Mucosa of descending colon (tissue), 3 donors: ENCODE data around the gene RAD51B. TPM values are rescaled to one million over a fixed set of nuclear protein-coding genes. Genes with fewer than 3 reads are reported as not detected.
"Not testable (repeated sequence)": the region's sequence is repeated elsewhere in the genome, so short reads cannot be mapped to it uniquely, and the experiment has no call there.

Source experiments
- ATAC-seq: fragments of 200-7000 bp; cut with Tn5 transposase; one replicate; pipeline ENCODE4 v1.9.1; 2020; ENCODE audit warnings: mild to moderate bottlenecking, moderate library complexity
- DNase-seq, 3 donors: peaks; one replicate each; pipeline ENCODE4 v3.0.0-alpha.2; 2020
- H3K36me3 ChIP-seq: fragments of 200-600 bp; one replicate; pipeline ENCODE4 v1.8.0; 2021; ENCODE audit warnings: low read depth, mild to moderate bottlenecking
- H3K4me1 ChIP-seq: fragments of 200-600 bp; one replicate; pipeline ENCODE4 v1.8.0; 2021; ENCODE audit warnings: low read depth, mild to moderate bottlenecking
- H3K4me3 ChIP-seq: fragments of 200-600 bp; one replicate; pipeline ENCODE4 v1.8.0; 2021; ENCODE audit warnings: mild to moderate bottlenecking
- H3K9me3 ChIP-seq: fragments of 200-600 bp; one replicate; pipeline ENCODE4 v1.8.0; 2021; ENCODE audit warnings: mild to moderate bottlenecking
- CTCF ChIP-seq: fragments of 200-600 bp; IDR thresholded peaks from one replicate; pipeline ENCODE4 v1.8.0; 2022; ENCODE audit warnings: antibody characterized with exemption, mild to moderate bottlenecking
- intact Hi-C, 2 donors: fragments of 100-400 bp; cut with DNase I in 1 of 2; cut with micrococcal nuclease in 1 of 2; formaldehyde crosslinking; loops; one replicate each; pipeline versions ENCODE4 v1.11.0 to v1.11.1; 2022; cut with DNase I, micrococcal nuclease
- total RNA-seq, 3 donors: library from RNA; stranded (reverse); fragmentation: NEBNext Ultra II Directional in 2 of 3; extraction: Animal tissue kit (Norgen Biotek cat#: 25700) in 2 of 3; gene quantifications; one replicate each; pipeline versions ENCODE4 v1.2.1 to v1.2.4, GENCODE V29; 2021 to 2023
- donor health status: DM: no; HTN: no; CAD: no; lungs with moderate emphysema.
- donor health status: DM: no; HTN: no; CAD: no.
- donor health status: DM: no; HTN: yes; CAD: no.

The RAD51B gene
- total RNA-seq, 3 donors from 2014 or later = 15.8 to 23.3 (median 20.9) TPM

GRCh38 chr14:68214431-68214830 lies 394.9 kb downstream of the RAD51B start:
- TF ChIP-seq CTCF = no peak
- no peaks in the 10 kb centered on the region for H3K9me3 ChIP-seq
- H3K4me1 ChIP-seq = peaks cover 13% of the 10 kb centered on the region
- no peak for ATAC-seq
- no peak overlapping the region for H3K4me3 ChIP-seq
- no peaks in the 10 kb centered on the region for H3K36me3 ChIP-seq
- no peak for DNase-seq
- intact Hi-C loops = no loop called here

GRCh38 chr14:68215629-68216028 lies 396.1 kb downstream of the RAD51B start:
- Histone ChIP-seq H3K9me3 (no peaks in the 10 kb centered on the region), H3K4me1 (peaks cover 7% of the 10 kb centered on the region), H3K36me3 (no peaks in the 10 kb centered on the region), H3K4me3 (no peak overlapping the region)
- intact Hi-C loops = no loop called here
- ATAC-seq = no peak
- DNase-seq = no peak
- TF ChIP-seq CTCF = no peak

- H3K4me1 ChIP-seq = peaks cover 2% of the 10 kb centered on the region
- TF ChIP-seq CTCF = no peak
- no peaks in the 10 kb centered on the region for H3K9me3 ChIP-seq
- peak; percentile 83 for ATAC-seq
- no peak overlapping the region for H3K4me3 ChIP-seq
- no peaks in the 10 kb centered on the region for H3K36me3 ChIP-seq
- peak in 1 of 3 donors; percentile 19 for DNase-seq
- intact Hi-C loops = no loop called here
Observed at GRCh38 chr14:68216079-68216478, 396.5 kb downstream of the RAD51B start.

- TF ChIP-seq CTCF = no peak
- H3K36me3 ChIP-seq = no peaks in the 10 kb centered on the region
- ATAC-seq = no peak
- intact Hi-C loops = no loop called here
- no peaks in the 10 kb centered on the region for H3K9me3 ChIP-seq
- no peak overlapping the region for H3K4me3 ChIP-seq
- no peaks in the 10 kb centered on the region for H3K4me1 ChIP-seq
- no peak for DNase-seq
Observed at GRCh38 chr14:68216957-68217356, 397.4 kb downstream of the RAD51B start.

GRCh38 chr14:68217791-68218340 lies 398.3 kb downstream of the RAD51B start:
- Histone ChIP-seq H3K4me1 (no peaks in the 10 kb centered on the region), H3K9me3 (no peaks in the 10 kb centered on the region), H3K4me3 (no peak overlapping the region), H3K36me3 (no peaks in the 10 kb centered on the region)
- intact Hi-C loops = no loop called here
- TF ChIP-seq CTCF = no peak
- ATAC-seq (no peak), DNase-seq (no peak)

- Histone ChIP-seq H3K4me3 (no peak overlapping the region), H3K4me1 (no peaks in the 10 kb centered on the region), H3K36me3 (no peaks in the 10 kb centered on the region), H3K9me3 (no peaks in the 10 kb centered on the region)
- no peak for DNase-seq
- no peak for TF ChIP-seq CTCF
- intact Hi-C loops = no loop called here
- no peak for ATAC-seq
Observed at GRCh38 chr14:68219407-68219806, 399.8 kb downstream of the RAD51B start.

GRCh38 chr14:68221046-68221445 lies 401.5 kb downstream of the RAD51B start:
- ATAC-seq, intact Hi-C loops: not testable (repeated sequence)

More at GRCh38 chr14:68221046-68221445, 401.5 kb downstream of the RAD51B start:
- not testable (repeated sequence) for H3K36me3 ChIP-seq, H3K4me3 ChIP-seq, H3K9me3 ChIP-seq, H3K4me1 ChIP-seq, DNase-seq
